ENCODE data around the gene DTHD1. TPM values are rescaled to one million over a fixed set of nuclear protein-coding genes. Genes with fewer than 3 reads are reported as not detected.

The DTHD1 gene
- total RNA-seq, 1 experiment from 2014 or later, result not detected

DNA sequence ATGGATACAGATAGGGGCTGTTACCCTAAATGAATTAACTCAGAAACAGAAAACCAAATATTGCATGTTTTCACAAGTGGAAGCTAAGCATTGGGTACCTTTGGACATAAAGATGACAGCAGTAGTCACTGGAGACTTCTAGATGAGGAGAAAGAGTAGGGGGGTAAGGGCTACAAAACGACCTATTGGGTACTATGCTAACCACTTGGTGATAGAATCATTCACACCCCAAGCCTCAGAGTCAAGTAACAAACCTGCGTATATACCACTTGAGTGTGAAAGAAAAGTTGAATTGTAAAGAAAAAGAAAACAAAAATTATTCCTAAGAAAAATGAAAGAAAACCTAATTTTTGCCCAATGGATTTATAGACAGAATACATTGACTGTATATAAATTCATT lies 29.4 kb upstream of the DTHD1 start:
- H3K4me2 ChIP-seq (ENCODE audit: low read length), result no peak overlapping the region
- H2AFZ ChIP-seq (ENCODE audit: low read depth, low read length, poor library complexity, severe bottlenecking), result no peak overlapping the region
- no peaks in the 10 kb centered on the region for H3K4me1 ChIP-seq (ENCODE audit: control insufficient read depth in 1 of 2, insufficient read depth in 2 of 2, low read length in 2 of 2)
- no peaks in the 10 kb centered on the region for H3K9me2 ChIP-seq (ENCODE audit: insufficient read depth)
- POLR2A ChIA-PET, result no interaction called here
- no peak overlapping the region for H3K4me3 ChIP-seq (replicated peaks in 1 of 2; ENCODE audit: low read depth in 1 of 2, low read length in 2 of 2)
- H3K9ac ChIP-seq (ENCODE audit: low read length), result no peak overlapping the region
- no peaks in the 10 kb centered on the region for H4K20me1 ChIP-seq (ENCODE audit: insufficient read depth)
- no peaks in the 10 kb centered on the region for H3K79me2 ChIP-seq (ENCODE audit: insufficient read depth, low read length)
- no TSS peak for BruUV-seq (replicated peaks)
- no peaks in the 10 kb centered on the region for H3K36me3 ChIP-seq (ENCODE audit: control insufficient read depth in 1 of 2, insufficient read depth in 2 of 2, low read length in 2 of 2)
- CTCF ChIA-PET, result no interaction called here
- ATAC-seq (no peak), DNase-seq (ENCODE audit: low read depth, low spot score) (no peak)
- no peaks in the 10 kb centered on the region for H3K9me3 ChIP-seq (ENCODE audit: control insufficient read depth in 1 of 2, insufficient read depth in 1 of 2, low read depth in 1 of 2, low read length in 2 of 2)
- RAD21 ChIA-PET (ENCODE audit: low non-redundant PET in 1 of 2, low total read pairs in 2 of 2, uncharacterized antibody in 2 of 2, unreplicated experiment in 2 of 2), result no interaction called here
- no peak overlapping the region for H3K27ac ChIP-seq (ENCODE audit: low read depth, low read length)
- no peaks in the 10 kb centered on the region for H3K27me3 ChIP-seq (ENCODE audit: insufficient read depth, low read length)
- TF ChIP-seq SP1 (IDR thresholded peaks at IDR 0.05; ENCODE audit: low read depth), result no peak
- no peak for TF ChIP-seq POLR2AphosphoS5 (IDR thresholded peaks at IDR 0.05; ENCODE audit: low read depth, low read length)
- TF ChIP-seq MAX (IDR thresholded peaks at IDR 0.05), result no peak
- TF ChIP-seq SRF (IDR thresholded peaks at IDR 0.05; ENCODE audit: low read depth), result no peak
- no peak for TF ChIP-seq POLR2A (IDR thresholded peaks at IDR 0.05; ENCODE audit: borderline replicate concordance, extremely low read depth, insufficient read depth, insufficient read length)
- TF ChIP-seq ZFX (IDR thresholded peaks at IDR 0.05), result no peak
- no peak for TF ChIP-seq EGR1 (IDR thresholded peaks at IDR 0.05; ENCODE audit: low read depth)
- TF ChIP-seq SIN3A (IDR thresholded peaks at IDR 0.05; ENCODE audit: low read depth), result no peak
- TF ChIP-seq CBX3 (IDR thresholded peaks at IDR 0.05; ENCODE audit: low read depth), result no peak
- TF ChIP-seq ZNF274 (IDR thresholded peaks at IDR 0.05; ENCODE audit: low read depth, low read length), result no peak
- TF ChIP-seq JUND (IDR thresholded peaks at IDR 0.05), result no peak
- TF ChIP-seq ELF1 (IDR thresholded peaks at IDR 0.05; ENCODE audit: borderline replicate concordance, low read depth), result no peak
- intact Hi-C loops (cut with micrococcal nuclease), result no loop called here

GRCh38 chr4:36254371-36254770 lies 27.0 kb upstream of the DTHD1 start:
- no peak overlapping the region for H2AFZ ChIP-seq (ENCODE audit: low read depth, low read length, poor library complexity, severe bottlenecking)
- H3K4me3 ChIP-seq (replicated peaks in 1 of 2; ENCODE audit: low read depth in 1 of 2, low read length in 2 of 2), result no peak overlapping the region
- no TSS peak for BruUV-seq (replicated peaks)
- no peaks in the 10 kb centered on the region for H3K27me3 ChIP-seq (ENCODE audit: insufficient read depth, low read length)
- intact Hi-C loops (cut with micrococcal nuclease), result no loop called here
- no peaks in the 10 kb centered on the region for H3K4me1 ChIP-seq (ENCODE audit: control insufficient read depth in 1 of 2, insufficient read depth in 2 of 2, low read length in 2 of 2)
- POLR2A ChIA-PET, result interaction anchor here (1.9 kb wide), 1 partner anchor 11 kb away, joined by 5 read pairs; no protein-coding TSS in a partner anchor
- H3K9me3 ChIP-seq (ENCODE audit: control insufficient read depth in 1 of 2, insufficient read depth in 1 of 2, low read depth in 1 of 2, low read length in 2 of 2), result no peaks in the 10 kb centered on the region
- CTCF ChIA-PET, result no interaction called here
- H3K36me3 ChIP-seq (ENCODE audit: control insufficient read depth in 1 of 2, insufficient read depth in 2 of 2, low read length in 2 of 2), result no peaks in the 10 kb centered on the region
- no peaks in the 10 kb centered on the region for H3K9me2 ChIP-seq (ENCODE audit: insufficient read depth)
- no peak overlapping the region for H3K4me2 ChIP-seq (ENCODE audit: low read length)
- H4K20me1 ChIP-seq (ENCODE audit: insufficient read depth), result no peaks in the 10 kb centered on the region
- H3K9ac ChIP-seq (ENCODE audit: low read length), result no peak overlapping the region
- RAD21 ChIA-PET (ENCODE audit: low non-redundant PET in 1 of 2, low total read pairs in 2 of 2, uncharacterized antibody in 2 of 2, unreplicated experiment in 2 of 2), result no interaction called here
- H3K27ac ChIP-seq (ENCODE audit: low read depth, low read length), result no peak overlapping the region
- no peaks in the 10 kb centered on the region for H3K79me2 ChIP-seq (ENCODE audit: insufficient read depth, low read length)
- ATAC-seq (no peak), DNase-seq (ENCODE audit: low read depth, low spot score) (no peak)
- TF ChIP-seq EZH2 (IDR thresholded peaks at IDR 0.05) (no peak), FOSL1 (IDR thresholded peaks at IDR 0.05; ENCODE audit: low read depth) (no peak), YY1 (IDR thresholded peaks at IDR 0.05; ENCODE audit: extremely low read depth, insufficient replicate concordance, low read depth, low read length) (no peak), ZNF274 (IDR thresholded peaks at IDR 0.05; ENCODE audit: low read depth, low read length) (no peak), EGR1 (IDR thresholded peaks at IDR 0.05; ENCODE audit: low read depth) (no peak), SP1 (IDR thresholded peaks at IDR 0.05; ENCODE audit: low read depth) (no peak), TCF7L2 (IDR thresholded peaks at IDR 0.05; ENCODE audit: borderline replicate concordance, extremely low read depth, insufficient read depth, insufficient read length) (no peak)
- TF ChIP-seq, protein P1, sequence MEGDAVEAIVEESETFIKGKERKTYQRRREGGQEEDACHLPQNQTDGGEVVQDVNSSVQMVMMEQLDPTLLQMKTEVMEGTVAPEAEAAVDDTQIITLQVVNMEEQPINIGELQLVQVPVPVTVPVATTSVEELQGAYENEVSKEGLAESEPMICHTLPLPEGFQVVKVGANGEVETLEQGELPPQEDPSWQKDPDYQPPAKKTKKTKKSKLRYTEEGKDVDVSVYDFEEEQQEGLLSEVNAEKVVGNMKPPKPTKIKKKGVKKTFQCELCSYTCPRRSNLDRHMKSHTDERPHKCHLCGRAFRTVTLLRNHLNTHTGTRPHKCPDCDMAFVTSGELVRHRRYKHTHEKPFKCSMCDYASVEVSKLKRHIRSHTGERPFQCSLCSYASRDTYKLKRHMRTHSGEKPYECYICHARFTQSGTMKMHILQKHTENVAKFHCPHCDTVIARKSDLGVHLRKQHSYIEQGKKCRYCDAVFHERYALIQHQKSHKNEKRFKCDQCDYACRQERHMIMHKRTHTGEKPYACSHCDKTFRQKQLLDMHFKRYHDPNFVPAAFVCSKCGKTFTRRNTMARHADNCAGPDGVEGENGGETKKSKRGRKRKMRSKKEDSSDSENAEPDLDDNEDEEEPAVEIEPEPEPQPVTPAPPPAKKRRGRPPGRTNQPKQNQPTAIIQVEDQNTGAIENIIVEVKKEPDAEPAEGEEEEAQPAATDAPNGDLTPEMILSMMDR (IDR thresholded peaks at IDR 0.05 in 2 of 3, conservative IDR thresholded peaks at IDR 0.05 in 1 of 3; ENCODE audit: borderline replicate concordance in 1 of 3, insufficient read depth in 1 of 3, low read depth in 2 of 3, low read length in 2 of 3), result no peak
- TF ChIP-seq, protein P2, sequence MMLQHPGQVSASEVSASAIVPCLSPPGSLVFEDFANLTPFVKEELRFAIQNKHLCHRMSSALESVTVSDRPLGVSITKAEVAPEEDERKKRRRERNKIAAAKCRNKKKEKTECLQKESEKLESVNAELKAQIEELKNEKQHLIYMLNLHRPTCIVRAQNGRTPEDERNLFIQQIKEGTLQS (IDR thresholded peaks at IDR 0.05), result no peak

All from HCT116 (cell line).